Stimulated activated CD4-positive, alpha-beta T cell treated with anti-CD3 and anti-CD28 coated beads, Interleukin-4, amount 100 ng/mL, for 48 hours (primary cell): ENCODE results near the gene ATF6.
"Not testable (repeated sequence)": the region's sequence is repeated elsewhere in the genome, so short reads cannot be mapped to it uniquely, and the experiment has no call there.

Experiments
- DNase-seq, 2 donors: peaks; one replicate each; pipeline ENCODE4 v3.0.0-alpha.2; 2020; ENCODE audit warnings: low read depth in 2 of 2

The ATF6 gene

GRCh38 chr1:161832299-161832907, 66.3 kb downstream of the ATF6 start:
- DNase-seq: not testable (repeated sequence)

- no peak for DNase-seq
Observed at GRCh38 chr1:161834967-161835550, 68.9 kb downstream of the ATF6 start.

DNA sequence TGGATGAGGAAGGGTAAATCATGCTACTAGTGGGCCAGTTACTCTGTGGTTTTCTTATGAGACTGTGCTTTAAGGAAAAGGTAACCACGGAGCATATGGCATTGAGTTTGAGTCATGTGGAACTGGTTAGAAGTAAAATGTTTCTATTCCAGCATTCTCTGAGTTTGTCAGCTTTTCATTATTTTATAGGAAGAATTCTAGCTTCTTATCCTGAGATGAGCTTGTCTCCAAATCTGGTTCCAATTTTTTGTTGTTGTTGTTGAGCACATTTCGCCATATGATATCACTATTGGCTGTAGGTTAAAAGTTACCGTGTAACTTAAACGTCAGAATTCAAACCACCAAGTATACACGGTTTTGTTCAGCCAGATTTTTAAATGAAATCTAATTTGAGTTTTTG, 69.9 kb downstream of the ATF6 start:
- DNase-seq: no peak

DNA sequence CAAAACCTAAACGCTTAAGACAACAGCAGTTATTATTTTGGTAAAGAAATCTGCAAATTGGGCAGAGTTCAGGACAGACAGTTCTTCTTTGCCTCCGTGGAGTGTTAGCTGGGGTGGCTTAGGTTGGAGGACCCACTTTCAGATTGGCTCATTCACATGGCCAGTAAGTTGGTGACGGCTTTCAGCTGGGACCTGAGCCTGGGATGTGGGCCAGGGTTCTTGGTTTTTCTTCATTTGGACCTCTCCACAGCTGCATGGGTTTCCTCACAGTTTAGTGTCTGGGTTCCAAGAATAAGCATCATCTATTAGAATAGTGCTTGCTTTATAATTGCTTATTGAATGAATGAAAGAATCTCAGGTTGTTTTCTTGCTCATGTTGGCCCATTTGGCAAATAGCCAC, 72.2 kb downstream of the ATF6 start:
- no peak for DNase-seq

DNA sequence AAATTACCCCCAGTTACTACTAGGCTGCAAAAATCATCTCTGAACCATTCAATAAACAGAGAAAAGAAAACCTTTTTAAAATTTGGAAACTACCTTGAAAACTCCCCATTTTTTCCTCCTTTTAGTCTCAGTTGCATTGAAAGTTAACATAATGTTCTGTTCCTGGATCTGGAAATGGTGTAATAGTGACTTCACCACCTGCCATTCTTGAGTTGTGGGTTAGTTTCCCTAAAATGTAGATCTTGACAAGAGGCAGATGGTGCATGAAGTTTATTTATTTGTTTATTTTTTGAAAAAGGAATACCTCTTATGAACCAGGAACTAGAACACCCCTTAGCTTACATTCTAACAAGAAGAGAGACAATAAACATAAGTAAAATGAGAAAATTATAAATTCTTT, 72.8 kb downstream of the ATF6 start:
- no peak for DNase-seq

- no peak for DNase-seq
Observed at GRCh38 chr1:161839591-161839990, 73.5 kb downstream of the ATF6 start.

GRCh38 chr1:161840363-161840762, 74.2 kb downstream of the ATF6 start:
- no peak for DNase-seq

GRCh38 chr1:161843156-161843555, 77.0 kb downstream of the ATF6 start:
- no peak for DNase-seq

DNA sequence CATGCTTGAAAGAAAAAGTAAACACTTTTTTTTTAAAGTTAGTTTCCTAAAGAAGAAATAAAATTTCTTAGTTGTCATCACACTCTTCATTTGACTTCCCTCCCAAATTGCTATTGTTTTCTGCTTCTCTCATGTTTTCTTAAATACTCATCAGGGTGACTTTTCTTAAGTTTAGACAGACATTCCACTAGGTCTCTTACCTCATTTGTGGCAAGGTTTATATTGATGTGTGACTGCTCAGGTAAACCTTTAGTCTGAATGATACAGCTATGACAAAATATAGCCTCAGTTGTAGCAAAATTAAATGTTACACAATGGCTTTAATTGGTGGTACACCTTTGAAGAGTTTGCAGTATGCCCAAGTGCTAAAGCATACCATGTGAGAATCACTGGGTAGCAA, 78.6 kb downstream of the ATF6 start:
- DNase-seq: no peak

DNA sequence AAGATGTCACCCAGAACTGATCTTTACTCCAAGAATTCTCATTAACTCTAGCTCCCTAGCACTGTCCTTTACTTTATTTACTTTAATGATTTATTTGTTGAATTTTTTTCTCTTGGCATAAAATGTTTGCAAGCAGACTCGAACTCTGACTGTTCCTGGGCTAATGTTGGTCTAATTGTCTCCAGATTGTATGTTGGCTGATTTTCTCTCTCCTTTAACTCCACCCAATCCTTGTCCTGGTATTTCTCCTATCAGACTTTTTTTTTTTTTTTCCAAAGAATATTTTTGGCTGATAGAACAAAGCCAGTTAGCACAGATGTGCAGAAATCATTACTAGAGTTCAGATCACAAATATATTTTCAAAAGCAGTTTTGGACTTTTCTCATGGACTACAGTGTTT, 82.6 kb downstream of the ATF6 start:
- no peak for DNase-seq

DNA sequence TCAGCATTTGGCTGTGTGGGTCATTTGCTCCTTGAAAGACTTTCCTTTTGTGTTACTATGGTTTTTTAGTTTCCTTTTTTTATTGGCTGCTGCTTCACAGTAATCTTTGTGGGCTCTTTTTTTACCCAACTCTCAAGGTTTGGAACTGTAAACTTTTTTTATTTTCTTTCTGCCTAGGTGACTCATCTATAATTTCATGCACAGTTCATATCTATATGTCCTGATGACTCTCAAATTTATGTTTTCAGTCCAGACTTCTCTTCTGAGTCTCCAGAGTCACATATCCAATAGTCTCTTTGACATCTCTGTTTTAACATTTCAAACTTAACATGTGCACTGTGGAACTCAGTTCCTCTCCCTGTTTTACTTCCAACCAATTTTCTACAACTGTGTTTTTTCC, 83.4 kb downstream of the ATF6 start:
- no peak for DNase-seq

DNA sequence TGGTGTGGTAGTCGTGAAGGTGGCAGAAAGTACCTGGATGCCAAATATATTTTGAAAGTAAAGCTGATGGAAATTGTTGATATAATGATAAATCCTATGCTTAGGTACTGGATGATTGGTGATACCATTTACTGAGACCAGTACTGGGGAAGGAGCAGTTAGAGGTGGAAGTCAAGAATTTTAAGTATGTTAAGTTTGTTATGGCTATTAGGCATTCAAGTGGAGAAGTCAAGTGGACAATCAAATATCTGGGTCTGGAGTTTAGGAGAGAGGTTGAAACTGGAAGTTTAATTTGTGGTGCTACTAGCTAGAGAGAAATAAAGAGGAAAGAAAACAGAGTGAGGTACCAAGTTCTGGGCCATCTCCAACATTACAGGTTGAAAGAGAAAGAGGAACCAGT, 89.1 kb downstream of the ATF6 start:
- no peak for DNase-seq

GRCh38 chr1:161858271-161858670, 92.2 kb downstream of the ATF6 start:
- no peak for DNase-seq

GRCh38 chr1:161863549-161863948, 97.4 kb downstream of the ATF6 start:
- DNase-seq: no peak

DNA sequence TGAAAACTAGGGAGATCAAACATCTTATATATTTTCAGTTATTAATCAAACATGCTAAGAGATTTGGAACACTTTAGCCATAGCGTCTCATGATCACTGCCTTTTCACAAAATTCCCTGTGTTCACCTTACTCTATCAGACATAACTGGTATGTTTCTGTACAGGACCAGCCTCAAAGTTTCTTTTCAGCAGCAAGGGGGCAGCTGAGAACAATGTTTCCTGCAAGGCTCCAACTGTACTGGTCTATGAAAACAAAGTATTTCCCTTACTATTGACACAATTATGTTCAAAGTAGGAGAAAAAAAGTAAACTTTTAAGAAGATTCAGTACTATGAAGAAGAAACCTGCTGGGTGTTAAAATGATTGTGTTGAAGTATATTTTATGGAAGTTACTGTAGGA, 98.5 kb downstream of the ATF6 start:
- DNase-seq: no peak

GRCh38 chr1:161866241-161866640, 100.1 kb downstream of the ATF6 start:
- DNase-seq: no peak

- no peak for DNase-seq
Observed at GRCh38 chr1:161868832-161869231, 102.7 kb downstream of the ATF6 start.

DNA sequence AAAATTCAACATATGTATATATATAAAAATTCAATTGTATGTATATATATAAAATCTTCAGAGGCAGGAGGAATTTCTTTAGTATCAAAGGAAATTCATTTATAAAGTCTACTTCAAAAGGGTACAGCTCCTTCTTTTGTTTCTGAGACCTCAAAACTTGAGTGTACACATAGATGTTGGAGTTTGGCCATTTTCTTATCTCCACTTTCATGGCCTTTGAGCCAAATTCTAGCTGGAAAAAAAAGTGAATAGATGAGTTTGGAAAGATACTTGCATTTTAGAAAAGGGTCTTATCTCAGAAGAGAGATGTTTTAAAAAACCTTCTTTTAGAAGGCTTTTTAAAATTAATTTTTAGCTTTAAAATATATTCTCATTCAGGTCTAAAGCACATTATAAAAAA, 103.2 kb downstream of the ATF6 start:
- DNase-seq: no peak

DNA sequence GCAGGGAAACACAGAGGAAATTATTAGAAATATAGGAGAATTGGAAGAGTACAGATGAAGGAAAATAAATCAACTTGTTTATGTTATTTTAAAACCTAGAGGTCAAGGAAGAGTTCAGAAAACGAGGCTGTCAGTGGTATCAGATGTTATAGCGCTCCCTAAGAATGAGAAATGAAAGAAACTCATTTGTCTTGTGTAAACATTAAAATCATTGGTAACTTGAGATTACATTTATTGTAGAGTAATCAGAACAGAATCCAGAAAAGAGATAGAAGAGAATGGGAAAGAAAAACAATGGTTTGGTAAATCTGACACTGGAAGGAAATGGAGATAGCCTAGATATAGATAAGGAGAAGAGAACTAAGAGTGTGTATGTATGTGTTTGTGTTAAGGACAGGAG, 106.4 kb downstream of the ATF6 start:
- DNase-seq: no peak

DNA sequence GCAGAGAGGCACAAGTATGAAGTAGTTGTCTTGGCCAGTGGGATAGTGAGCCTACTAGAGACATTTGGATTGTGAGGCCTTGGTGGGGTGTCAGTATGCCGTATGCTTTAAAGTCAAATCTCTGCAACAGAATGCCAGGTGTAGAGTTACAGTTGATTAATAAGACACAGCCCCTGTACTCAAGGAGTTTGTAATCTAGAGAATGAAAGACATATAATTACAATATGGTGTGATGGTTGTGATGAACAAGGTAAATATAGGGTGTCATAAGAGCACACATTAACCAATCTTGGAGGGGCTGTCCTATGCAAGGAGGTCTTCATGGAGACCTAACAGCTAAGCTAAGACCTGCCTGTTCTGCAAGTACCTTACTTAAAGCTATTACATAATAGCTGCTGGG, 113.1 kb downstream of the ATF6 start:
- DNase-seq: no peak

GRCh38 chr1:161884475-161884874, 118.4 kb downstream of the ATF6 start:
- DNase-seq: no peak

- DNase-seq: no peak
Observed at GRCh38 chr1:161885003-161885402, 118.9 kb downstream of the ATF6 start.

DNA sequence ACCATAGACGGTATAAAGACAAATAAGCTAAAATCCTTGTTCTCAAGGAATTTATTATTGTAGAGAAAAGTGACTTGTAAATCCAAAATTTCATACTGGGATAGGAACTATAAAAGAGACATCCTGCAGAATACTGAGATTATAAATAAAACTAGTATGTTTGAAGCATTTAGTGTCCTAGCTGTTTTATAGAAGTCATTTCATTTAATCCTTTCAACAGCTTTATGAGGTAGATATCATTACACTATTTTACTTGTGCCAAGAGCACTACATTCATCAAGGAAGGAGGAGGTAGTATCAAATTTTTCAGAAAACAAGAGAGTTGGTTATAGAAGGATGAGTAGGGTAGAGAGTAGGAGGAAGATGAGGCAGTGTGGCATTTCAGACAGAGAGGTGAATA, 119.6 kb downstream of the ATF6 start:
- DNase-seq: no peak

DNA sequence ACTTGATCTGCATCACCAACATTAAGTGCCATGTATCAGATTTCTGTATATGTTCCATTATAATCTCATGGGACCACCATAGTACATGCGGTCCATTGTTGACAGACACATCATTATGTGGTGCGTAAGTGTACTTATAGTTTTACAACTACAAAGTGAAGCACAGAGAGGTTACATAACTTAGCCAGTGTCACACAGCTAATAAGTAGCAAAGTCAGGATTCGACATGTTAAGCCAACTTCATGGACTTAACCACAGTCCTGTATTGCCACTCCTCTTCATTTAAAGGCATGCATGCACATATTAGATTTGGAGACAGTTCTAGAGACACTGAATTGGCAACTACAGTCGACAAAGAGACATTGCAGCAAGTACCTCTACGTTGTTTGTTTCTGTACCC, 120.5 kb downstream of the ATF6 start:
- DNase-seq: no peak
